ENCODE data around the gene OR2Z1.
"Not testable (repeated sequence)": the region's sequence is repeated elsewhere in the genome, so short reads cannot be mapped to it uniquely, and the experiment has no call there.

OR2Z1 gene

DNA sequence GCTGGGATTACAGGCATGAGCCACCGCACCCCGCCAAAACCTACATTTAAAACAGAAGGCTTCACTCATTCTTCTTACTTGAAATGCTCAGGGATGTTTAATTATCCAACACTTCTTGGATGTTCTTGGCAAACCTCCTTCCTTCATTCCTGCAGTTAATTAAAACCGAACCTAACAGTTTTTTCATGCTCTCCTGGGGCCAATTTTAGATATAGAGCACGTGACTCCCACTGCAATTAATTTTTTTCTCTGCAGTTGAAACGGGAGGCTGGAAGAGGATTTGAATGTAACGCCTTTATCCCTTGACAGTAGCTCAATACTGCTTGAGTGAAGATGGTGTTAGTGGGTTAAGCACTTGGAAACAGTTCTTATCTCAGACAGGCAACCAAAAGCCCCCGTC lies 18.2 kb upstream of the OR2Z1 start:
- DNase-seq, result no peak

DNA sequence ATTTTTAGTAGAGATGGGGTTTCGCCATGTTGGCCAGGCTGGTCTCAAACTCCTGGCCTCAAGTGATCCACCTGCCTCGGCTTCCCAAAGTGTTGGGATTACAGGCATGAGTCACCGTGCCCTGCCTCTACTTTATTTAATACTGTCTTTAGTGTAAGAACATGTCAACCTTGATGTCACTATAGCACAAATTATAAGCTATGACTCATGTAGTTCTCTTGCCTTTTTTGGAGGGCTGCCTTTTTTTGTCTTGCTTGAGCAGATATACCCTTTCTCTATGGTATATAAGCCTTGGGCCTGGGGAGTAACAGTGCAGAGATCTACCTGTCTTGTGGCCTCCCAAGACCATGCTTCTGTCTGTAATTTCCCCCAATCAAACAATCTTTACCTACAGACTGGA lies 16.1 kb upstream of the OR2Z1 start:
- DNase-seq, result not testable (repeated sequence)

DNA sequence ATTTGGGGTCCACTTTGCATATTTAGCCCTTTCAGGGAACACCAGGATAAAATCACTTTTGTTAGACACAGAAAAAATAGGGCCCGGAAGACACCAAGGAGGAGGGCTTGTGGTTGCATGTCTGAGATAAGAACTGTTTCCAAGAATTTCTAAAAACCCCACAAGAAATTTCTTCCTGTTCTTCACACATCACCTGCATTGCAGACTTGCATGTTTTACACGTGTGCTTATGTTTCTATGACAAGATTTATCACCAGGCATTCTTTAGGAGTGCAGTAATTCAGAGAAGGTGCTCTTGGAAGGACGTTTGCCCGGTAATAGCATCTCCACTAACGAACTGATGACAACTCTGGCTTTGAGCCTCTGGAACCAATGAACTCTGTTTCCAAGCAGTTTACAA lies 15.7 kb upstream of the OR2Z1 start:
- DNase-seq, result no peak

DNA sequence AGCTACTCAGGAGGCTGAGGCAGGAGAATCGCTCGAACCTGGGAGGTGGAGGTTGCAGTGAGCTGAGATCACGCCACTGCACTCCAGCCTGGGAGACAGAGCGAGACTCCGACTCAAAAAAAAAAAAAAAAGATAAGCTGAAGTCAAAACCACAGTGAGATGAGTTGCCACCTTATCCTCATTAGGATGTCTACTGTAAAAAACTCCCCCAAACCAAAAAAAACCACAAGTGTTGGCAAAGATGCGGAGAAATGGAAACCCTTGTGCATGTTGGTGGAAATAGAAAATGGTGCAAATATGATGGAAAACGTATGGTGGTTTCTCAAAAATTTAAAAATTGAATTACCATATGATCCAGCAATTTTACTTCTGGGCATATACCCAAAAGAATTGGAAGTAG lies 11.1 kb upstream of the OR2Z1 start:
- DNase-seq, result not testable (repeated sequence)

DNA sequence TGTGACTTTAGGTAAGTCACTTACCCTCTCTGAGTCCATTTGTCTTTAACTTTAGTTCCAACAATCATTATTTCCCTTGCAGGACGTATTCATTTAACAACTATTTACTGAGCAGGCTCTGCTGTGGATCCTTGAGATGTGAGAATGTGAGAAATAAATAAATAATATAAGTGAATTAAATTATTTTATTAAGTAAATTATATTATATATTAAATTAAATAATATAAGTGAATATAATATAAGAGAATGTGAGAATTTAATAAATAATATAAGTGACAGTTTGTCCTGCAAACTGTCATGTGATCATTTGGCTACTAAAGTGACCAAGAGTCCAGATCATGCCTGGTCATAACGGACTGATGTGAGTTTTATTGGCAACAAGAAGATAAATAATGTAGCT lies 598 bp downstream of the OR2Z1 start:
- DNase-seq, result no peak

DNA sequence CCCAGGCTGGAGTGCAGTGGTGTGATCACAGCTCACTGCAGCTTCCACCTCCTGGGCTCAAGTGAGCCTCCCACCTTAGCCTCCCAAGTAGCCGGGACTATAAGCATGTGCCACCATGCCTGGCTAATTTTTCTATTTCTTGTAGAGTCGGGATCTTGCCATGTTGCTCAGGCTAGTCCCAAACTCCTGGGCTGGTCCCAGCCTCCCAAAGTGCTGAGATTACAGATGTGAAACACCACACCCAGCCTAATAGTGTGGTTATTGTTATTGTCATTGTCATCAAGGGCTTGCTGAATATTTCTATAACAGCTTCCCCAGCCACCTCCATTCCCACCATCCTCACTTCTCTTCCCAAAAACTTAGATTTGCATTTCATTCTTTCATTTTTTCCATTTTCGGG lies 2.8 kb downstream of the OR2Z1 start:
- no peak for DNase-seq

DNA sequence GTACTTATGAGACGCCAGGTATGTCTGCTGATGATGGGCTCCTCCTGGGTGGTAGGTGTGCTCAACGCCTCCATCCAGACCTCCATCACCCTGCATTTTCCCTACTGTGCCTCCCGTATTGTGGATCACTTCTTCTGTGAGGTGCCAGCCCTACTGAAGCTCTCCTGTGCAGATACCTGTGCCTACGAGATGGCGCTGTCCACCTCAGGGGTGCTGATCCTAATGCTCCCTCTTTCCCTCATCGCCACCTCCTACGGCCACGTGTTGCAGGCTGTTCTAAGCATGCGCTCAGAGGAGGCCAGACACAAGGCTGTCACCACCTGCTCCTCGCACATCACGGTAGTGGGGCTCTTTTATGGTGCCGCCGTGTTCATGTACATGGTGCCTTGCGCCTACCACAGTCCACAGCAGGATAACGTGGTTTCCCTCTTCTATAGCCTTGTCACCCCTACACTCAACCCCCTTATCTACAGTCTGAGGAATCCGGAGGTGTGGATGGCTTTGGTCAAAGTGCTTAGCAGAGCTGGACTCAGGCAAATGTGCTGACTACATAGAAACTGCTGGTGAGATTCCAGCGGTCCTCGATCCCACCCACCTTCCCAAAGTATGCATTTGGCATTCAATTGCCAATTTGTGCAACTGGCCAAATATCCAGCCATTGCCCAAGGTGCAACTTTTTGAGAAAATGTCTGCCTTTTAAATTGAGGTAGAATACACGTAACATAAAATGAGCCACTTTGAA lies 10.2 kb downstream of the OR2Z1 start:
- no peak for DNase-seq

DNA sequence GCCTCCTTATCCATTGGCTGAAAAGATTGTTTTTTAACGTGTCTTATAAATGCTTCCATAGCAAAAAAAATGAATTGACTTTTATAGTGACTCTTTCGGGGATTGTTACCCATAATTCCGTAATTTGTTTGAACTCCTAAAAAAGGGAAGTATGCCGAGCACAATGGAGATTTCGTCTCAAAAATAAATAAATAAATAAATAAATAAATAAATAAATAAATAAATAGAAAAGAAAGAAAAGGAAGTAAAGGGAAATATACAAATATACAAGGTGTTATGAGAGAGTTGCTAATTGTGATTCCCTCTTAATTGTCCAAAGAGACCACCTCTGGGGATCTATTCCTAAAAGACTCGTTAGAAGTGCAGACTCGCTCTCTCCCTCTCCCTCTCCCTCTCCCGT lies 16.9 kb downstream of the OR2Z1 start:
- DNase-seq, result no peak

DNA sequence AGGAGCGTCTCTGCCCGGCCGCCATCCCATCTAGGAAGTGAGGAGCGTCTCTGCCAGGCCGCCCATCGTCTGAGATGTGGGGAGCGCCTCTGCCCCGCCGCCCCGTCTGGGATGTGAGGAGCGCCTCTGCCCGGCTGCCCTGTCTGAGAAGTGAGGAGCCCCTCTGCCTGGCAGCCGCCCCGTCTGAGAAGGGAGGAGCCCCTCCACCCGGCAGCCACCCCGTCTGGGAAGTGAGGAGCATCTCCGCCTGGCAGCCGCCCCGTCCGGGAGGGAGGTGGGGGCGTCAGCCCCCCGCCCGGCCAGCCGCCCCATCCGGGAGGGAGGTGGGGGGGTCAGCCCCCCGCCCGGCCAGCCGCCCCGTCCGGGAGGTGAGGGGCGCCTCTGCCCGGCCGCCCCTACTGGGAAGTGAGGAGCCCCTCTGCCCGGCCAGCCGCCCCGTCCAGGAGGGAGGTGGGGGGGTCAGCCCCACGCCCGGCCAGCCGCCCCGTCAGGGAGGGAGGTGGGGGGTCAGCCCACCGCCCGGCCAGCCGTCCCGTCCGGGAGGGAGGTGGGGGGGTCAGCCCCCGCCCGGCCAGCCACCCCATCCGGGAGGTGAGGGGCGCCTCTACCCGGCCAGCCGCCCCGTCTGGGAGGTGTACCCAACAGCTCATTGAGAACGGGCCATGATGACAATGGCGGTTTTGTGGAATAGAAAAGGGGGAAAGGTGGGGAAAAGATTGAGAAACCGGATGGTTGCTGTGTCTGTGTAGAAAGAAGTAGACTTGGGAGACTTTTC lies 18.0 kb downstream of the OR2Z1 start:
- not testable (repeated sequence) for DNase-seq

DNA sequence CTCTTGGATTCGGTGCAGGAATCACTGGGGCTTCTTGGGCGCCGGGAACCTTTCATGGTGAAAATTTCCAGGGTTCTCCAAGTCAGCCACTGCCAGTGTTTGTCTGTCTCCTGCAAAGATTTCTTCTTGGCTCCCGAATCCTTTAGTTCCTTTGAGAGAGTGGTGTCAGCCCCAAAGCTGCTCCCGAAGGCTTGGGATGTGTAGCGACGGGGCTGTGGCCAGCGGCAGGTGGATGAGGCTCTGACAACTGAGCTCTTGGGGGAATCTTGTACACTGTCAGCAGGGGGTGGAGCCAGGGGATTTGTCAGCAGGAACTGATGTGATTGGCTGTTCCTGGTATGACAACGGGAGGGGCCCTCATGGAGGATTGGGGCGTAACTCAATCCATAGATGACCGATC lies 45.8 kb downstream of the OR2Z1 start:
- DNase-seq, result not testable (repeated sequence)

DNA sequence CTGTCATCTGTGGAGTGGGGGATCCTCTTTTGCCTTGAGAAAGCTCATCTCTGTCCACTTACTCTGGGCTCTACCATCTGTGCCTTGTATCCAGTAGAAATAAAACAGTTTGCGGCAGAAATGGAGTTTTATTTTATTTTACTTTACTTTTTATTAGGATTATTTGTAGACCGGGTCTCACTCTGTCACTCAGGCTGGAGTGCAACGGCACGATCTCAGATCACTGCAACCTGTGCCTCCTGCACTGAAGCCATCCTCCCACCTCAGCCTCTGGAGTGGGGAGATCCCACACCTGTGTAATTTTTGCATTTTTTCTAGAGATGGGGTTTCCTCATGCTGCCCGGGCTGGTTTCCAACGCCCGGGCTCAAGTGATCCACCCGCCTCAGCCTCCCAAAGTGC lies 47.8 kb downstream of the OR2Z1 start:
- not testable (repeated sequence) for DNase-seq

DNA sequence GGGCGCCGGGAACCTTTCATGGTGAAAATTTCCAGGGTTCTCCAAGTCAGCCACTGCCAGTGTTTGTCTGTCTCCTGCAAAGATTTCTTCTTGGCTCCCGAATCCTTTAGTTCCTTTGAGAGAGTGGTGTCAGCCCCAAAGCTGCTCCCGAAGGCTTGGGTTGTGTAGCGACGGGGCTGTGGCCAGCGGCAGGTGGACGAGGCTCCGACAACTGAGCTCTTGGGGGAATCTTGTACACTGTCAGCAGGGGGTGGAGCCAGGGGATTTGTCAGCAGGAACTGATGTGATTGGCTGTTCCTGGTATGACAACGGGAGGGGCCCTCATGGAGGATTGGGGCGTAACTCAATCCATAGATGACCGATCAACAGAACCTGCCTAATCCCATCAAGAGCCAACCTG lies 52.2 kb downstream of the OR2Z1 start:
- DNase-seq, result not testable (repeated sequence)
